ENCODE results near the gene ZFPM1. TPM values are rescaled to one million over a fixed set of nuclear protein-coding genes. Genes with fewer than 3 reads are reported as not detected.

The ZFPM1 gene
- total RNA-seq, 1 experiment from 2014 or later, result 14.6 TPM

DNA sequence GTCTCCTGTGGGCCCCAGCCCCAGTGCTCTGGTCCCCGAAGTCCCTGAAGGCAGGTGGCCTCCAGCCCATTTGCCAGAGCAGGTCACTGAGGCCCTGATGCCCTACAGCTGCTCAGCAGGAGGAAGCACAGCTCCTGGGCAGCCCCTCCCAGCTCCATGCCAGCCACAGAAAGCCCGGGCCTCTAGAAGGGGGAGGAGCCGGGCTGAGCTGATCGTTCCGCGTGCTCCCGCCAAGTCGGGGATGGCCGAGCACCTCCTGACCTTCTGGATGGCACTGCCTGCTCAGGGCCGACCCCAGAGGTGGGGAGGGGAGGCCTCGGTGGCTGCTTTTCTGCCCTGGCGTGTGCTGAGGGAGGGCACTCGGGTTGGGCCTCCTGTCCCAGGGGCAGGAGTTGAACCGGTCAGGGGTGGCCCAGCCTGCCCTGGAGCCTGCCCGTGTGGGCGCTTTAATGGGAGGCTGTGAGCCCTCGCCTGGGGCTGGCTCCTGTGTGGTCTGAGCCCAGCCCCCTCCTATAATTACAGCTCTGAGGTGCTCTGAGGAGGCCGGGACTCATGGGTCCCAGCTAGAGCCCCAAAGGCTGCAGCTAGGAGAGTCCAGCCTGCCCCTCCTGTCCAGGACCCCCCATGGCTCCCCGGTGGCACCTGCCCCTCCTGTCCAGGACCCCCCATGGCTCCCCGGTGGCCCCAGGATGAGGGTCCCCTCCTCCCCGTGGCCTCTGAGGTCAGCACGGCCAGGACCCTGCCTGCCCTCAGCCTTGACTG lies 29.7 kb downstream of the ZFPM1 start:
- no peak overlapping the region for H3K4me3 ChIP-seq (replicated peaks in 1 of 2; ENCODE audit: low read depth in 1 of 2, low read length in 2 of 2)
- DNase-seq (ENCODE audit: low read depth, low spot score) (no peak), ATAC-seq (peak; percentile 40)
- RAD21 ChIA-PET (ENCODE audit: low non-redundant PET in 1 of 2, low total read pairs in 2 of 2, uncharacterized antibody in 2 of 2, unreplicated experiment in 2 of 2), result no interaction called here
- no peak overlapping the region for H2AFZ ChIP-seq (ENCODE audit: low read depth, low read length, poor library complexity, severe bottlenecking)
- H4K20me1 ChIP-seq (ENCODE audit: insufficient read depth), result no peaks in the 10 kb centered on the region
- no peaks in the 10 kb centered on the region for H3K9me3 ChIP-seq (ENCODE audit: control insufficient read depth in 1 of 2, insufficient read depth in 1 of 2, low read depth in 1 of 2, low read length in 2 of 2)
- CTCF ChIA-PET, result no interaction called here
- TF ChIP-seq SRF (IDR thresholded peaks at IDR 0.05; ENCODE audit: low read depth), result no peak
- TF ChIP-seq, protein P1, sequence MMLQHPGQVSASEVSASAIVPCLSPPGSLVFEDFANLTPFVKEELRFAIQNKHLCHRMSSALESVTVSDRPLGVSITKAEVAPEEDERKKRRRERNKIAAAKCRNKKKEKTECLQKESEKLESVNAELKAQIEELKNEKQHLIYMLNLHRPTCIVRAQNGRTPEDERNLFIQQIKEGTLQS (IDR thresholded peaks at IDR 0.05), result no peak
- no peak for TF ChIP-seq CBX3 (IDR thresholded peaks at IDR 0.05; ENCODE audit: low read depth)
- TF ChIP-seq JUND (IDR thresholded peaks at IDR 0.05), result no peak
- H3K27ac ChIP-seq (ENCODE audit: low read depth, low read length), result no peak overlapping the region
- H3K4me2 ChIP-seq (ENCODE audit: low read length), result no peak overlapping the region
- no peaks in the 10 kb centered on the region for H3K9me2 ChIP-seq (ENCODE audit: insufficient read depth)
- intact Hi-C loops (cut with micrococcal nuclease), result no loop called here
- peaks cover 1 to 10% of the 10 kb centered on the region in 2 experiments; a peak in 2 of 4 replicates for H3K4me1 ChIP-seq (ENCODE audit: control insufficient read depth in 1 of 2, insufficient read depth in 2 of 2, low read length in 2 of 2)
- no peak overlapping the region for H3K9ac ChIP-seq (ENCODE audit: low read length)
- no TSS peak for BruUV-seq (replicated peaks)
- no peaks in the 10 kb centered on the region; a peak in 1 of 4 replicates for H3K36me3 ChIP-seq (ENCODE audit: control insufficient read depth in 1 of 2, insufficient read depth in 2 of 2, low read length in 2 of 2)
- peaks cover 7% of the 10 kb centered on the region; the same call in 1 of the 2 replicates for H3K79me2 ChIP-seq (ENCODE audit: insufficient read depth, low read length)
- H3K27me3 ChIP-seq (ENCODE audit: insufficient read depth, low read length), result no peaks in the 10 kb centered on the region
- POLR2A ChIA-PET, result no interaction called here

- DNase-seq (ENCODE audit: low read depth, low spot score) (no peak), ATAC-seq (no peak)
- Histone ChIP-seq H3K9me2 (ENCODE audit: insufficient read depth) (no peaks in the 10 kb centered on the region), H3K27me3 (ENCODE audit: insufficient read depth, low read length) (no peaks in the 10 kb centered on the region), H3K4me2 (ENCODE audit: low read length) (no peak overlapping the region), H3K79me2 (ENCODE audit: insufficient read depth, low read length) (peaks cover 7% of the 10 kb centered on the region; the same call in 1 of the 2 replicates), H3K4me3 (replicated peaks in 1 of 2; ENCODE audit: low read depth in 1 of 2, low read length in 2 of 2) (no peak overlapping the region), H3K4me1 (ENCODE audit: control insufficient read depth in 1 of 2, insufficient read depth in 2 of 2, low read length in 2 of 2) (peaks cover 4 to 13% of the 10 kb centered on the region in 2 experiments; a peak in 2 of 4 replicates), H3K36me3 (ENCODE audit: control insufficient read depth in 1 of 2, insufficient read depth in 2 of 2, low read length in 2 of 2) (no peaks in the 10 kb centered on the region; a peak in 1 of 4 replicates), H3K9ac (ENCODE audit: low read length) (no peak overlapping the region), H3K27ac (ENCODE audit: low read depth, low read length) (no peak overlapping the region), H3K9me3 (ENCODE audit: control insufficient read depth in 1 of 2, insufficient read depth in 1 of 2, low read depth in 1 of 2, low read length in 2 of 2) (no peaks in the 10 kb centered on the region), H2AFZ (ENCODE audit: low read depth, low read length, poor library complexity, severe bottlenecking) (no peak overlapping the region), H4K20me1 (ENCODE audit: insufficient read depth) (no peaks in the 10 kb centered on the region)
- no TSS peak for BruUV-seq (replicated peaks)
- ChIA-PET POLR2A (no interaction called here), CTCF (no interaction called here), RAD21 (ENCODE audit: low non-redundant PET in 1 of 2, low total read pairs in 2 of 2, uncharacterized antibody in 2 of 2, unreplicated experiment in 2 of 2) (no interaction called here)
- TF ChIP-seq, protein P1 (IDR thresholded peaks at IDR 0.05), result no peak
- intact Hi-C loops (cut with micrococcal nuclease), result no loop called here
Observed at GRCh38 chr16:88483392-88483641, 30.2 kb downstream of the ZFPM1 start.

Data from HCT116 (cell line).